ENCODE results near the gene ZNF134.

The ZNF134 gene

GRCh38 chr19:57641715-57642234, 27.7 kb downstream of the ZNF134 start:
- DNase-seq: no peak

DNA sequence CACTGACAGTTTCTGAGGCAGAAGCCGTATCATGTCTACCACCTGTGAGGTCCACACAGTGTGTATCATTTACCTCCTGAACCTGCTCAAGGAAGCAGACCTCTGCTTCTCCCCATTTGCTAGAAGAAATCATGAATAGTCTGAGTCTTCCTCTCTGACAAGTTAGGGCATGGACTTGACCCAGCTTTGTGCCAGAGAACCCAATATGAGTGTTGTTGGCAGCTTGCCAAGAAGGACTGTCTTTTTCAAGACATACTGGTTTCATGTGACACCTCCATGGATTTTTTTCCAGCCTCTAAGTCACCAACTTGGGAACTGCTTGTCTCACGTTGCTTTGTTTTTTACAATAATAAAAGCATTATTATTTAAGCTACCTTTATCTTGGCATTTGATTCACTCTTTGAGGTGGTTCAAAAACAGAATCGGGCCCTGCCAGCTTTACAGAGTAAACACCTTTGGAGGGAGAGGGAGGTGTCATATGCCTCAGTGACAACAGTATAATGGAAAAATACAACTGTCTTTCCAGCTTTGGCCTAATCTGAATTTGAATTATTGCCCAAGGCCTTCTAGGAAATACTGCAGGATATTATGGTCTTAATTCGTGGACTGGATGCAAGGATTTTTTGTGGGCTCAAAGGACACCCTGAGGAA, 28.5 kb downstream of the ZNF134 start:
- DNase-seq: no peak

DNA sequence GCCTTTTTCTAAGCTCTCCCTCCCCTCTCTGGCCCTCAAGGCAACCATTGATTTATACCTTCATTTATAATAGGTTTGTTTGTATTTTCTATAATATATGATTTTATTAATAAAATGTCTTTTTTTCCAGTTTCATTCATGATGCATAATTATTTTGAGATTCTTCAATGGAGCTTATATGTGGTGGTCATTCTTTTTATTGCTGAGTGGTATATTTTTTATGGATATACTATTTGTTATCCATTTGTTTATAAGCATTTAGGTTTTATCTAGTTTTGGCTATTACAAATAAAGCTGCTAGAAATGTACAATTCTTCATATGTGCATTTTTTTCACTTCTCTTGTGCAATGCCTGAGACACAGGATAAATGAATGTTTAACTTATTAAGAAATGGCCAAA, 29.7 kb downstream of the ZNF134 start:
- DNase-seq: no peak

GRCh38 chr19:57648331-57649003, 34.4 kb downstream of the ZNF134 start:
- DNase-seq: no peak

DNA sequence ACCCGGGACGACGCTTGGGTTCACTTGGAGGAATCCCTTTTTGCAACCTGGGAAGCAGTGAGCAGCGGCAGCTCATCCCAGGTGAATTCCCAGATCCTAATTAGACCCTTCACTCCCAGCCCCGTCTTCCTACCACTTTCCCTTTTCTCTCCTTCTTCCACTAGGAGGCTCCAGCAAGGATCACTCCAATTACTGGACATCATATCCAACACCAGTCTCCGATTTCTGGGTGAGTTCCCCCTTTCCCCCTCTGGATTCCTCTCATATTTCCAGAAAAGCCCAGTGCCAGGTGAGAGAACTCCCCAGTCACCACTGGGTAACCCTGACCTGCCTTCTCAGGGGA, 37.6 kb downstream of the ZNF134 start:
- DNase-seq: no peak

GRCh38 chr19:57653689-57654088, 39.6 kb downstream of the ZNF134 start:
- DNase-seq: no peak

DNA sequence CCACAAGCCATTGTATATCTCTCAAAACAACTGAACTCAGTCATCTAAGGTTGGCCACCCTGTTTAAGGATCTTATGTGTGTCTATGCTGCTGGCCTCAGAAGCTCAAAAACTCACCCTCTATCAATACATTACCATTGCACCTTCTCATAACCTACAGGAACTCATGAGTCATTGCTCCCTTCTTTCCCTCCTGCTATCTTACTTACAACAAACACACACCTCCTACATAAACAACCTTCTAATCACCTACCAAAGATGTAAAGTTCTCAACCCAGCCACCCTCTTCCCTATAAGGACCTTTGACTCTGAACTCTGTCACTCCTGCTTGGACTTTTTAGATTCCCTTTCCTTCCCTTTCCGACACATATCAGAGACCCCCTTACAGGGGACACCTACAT, 41.4 kb downstream of the ZNF134 start:
- DNase-seq: no peak

DNA sequence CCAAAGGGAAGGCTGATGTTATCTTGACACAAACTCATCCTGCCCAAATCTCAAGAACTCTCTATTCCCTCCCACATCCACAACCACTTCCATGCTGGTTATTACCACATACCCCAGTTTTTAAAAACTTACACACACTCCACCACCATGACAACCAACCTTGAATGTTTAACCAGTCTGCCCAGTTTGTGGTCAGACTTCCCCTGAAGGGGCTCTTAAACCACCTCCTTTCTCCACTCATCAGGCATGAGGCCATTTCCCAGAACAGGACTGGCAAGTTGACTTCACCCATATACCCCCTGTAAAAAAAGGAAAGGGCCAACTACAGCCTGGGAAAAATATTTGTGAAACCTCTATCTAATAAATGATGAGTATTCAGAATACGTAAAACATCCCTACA, 42.3 kb downstream of the ZNF134 start:
- DNase-seq: no peak

GRCh38 chr19:57664269-57665127, 50.5 kb downstream of the ZNF134 start:
- peak; percentile 77 for DNase-seq

DNA sequence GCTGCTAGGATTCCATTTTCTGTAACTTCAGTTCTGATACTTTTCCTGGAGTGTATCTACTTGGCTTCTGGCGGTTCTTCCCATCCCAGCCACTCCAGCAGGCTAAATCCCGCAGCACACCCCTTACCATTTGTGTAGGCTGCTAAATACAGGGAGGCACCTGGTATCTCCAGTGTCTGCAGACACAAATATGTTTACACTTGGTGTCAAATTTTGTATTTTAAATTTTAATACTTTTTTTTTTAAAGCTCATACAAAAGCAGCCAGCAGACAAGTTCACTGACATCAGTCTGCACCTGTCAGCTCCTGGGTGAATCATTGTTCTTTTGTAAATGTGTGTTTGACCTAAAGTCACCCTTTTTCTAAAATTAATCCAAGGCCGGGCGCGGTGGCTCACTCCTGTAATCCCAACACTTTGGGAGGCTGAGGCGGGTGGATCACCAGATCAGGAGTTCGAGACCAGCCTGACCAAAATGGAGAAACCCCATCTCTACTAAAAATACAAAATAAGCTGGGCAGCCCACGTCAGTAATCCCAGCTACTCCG, 51.3 kb downstream of the ZNF134 start:
- no peak for DNase-seq

DNA sequence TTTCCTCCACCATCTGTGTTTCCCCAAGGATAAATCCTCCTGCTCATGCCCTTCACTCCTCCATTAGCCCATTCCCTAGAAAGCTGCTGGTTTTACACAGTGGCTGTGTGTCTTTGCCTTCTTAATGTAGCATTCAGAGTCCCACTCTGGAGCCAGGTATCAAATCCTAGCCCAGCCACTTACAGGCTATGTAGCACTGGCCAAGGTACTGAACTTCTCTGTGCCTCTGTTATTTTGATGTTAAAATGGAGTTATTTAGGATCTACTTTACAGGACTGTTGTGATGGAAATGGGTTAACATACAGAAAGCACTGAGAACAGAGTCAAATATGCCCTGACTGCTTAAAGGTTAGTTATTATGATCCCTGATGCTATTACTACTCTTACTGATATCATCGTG, 53.2 kb downstream of the ZNF134 start:
- no peak for DNase-seq

- DNase-seq: no peak
Measured at GRCh38 chr19:57668635-57669034, 54.6 kb downstream of the ZNF134 start, which contains the start of gene ZSCAN4. ZSCAN4 (plus strand) TSS chr19:57668935; CDS start chr19:57676146, 7,211 bp downstream.

- peak; percentile 8 for DNase-seq
Measured at GRCh38 chr19:57671124-57671895, 57.3 kb downstream of the ZNF134 start.

DNA sequence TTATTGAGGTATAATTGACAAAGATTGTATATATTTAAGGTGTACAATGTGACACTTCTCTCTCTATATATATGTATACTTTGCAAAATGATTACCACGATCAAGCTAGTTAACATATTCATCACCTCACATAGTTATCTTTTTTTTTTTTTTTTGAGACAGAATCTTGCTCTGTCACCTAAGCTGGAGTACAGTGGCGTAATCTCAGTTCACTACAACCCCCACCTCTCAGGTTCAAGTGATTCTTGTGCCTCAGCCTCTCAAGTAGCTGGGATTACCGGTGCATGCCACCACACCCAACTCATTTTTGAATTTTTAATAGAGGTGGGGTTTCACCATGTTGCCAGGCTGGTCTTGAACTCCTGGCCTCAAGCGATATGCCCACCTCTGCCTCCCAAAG, 58.4 kb downstream of the ZNF134 start:
- peak; percentile 2 for DNase-seq
